Measurements from ENCODE around the gene VAV2.
A peak's percentile ranks its signal among the peaks of the same experiment; 100 is the strongest.

The VAV2 gene

DNA sequence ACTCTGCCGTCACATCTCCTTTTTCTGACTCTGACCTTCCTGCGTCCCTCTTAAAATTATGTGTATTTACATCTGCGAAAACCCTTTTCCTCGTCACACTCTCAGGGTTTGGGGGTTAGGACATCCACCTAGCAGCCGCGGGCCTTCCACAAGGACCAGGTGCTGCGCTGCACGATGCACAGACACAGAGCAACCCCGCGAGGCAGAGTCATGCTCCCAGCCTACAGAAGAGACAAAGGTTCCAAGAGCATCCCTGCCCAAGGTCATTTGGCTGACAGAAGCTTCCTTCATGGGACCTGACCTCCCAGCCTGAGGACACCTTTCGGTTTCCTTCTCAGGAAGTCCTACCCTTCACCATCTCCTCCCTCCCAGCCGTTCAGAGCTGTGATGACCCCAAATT, 135.3 kb downstream of the VAV2 start:
- no peak for TF ChIP-seq ZBTB7A (IDR thresholded peaks at IDR 0.05; ENCODE audit: low read depth)
- TF ChIP-seq CEBPB (IDR thresholded peaks at IDR 0.05): no peak
- TF ChIP-seq CREB1 (IDR thresholded peaks at IDR 0.05; ENCODE audit: low read depth): no peak
- TF ChIP-seq EP300 (IDR thresholded peaks at IDR 0.05; ENCODE audit: borderline replicate concordance): no peak
- no peak for TF ChIP-seq REST (IDR thresholded peaks at IDR 0.05; ENCODE audit: low read depth)
- no peak for TF ChIP-seq YY1 (IDR thresholded peaks at IDR 0.05; ENCODE audit: low read depth)
- TF ChIP-seq, protein P1, sequence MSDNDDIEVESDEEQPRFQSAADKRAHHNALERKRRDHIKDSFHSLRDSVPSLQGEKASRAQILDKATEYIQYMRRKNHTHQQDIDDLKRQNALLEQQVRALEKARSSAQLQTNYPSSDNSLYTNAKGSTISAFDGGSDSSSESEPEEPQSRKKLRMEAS (IDR thresholded peaks at IDR 0.05): no peak
- no peak for TF ChIP-seq RAD21 (IDR thresholded peaks at IDR 0.05; ENCODE audit: low read depth)
- no peak for TF ChIP-seq TEAD4 (IDR thresholded peaks at IDR 0.05)
- TF ChIP-seq, protein P2, sequence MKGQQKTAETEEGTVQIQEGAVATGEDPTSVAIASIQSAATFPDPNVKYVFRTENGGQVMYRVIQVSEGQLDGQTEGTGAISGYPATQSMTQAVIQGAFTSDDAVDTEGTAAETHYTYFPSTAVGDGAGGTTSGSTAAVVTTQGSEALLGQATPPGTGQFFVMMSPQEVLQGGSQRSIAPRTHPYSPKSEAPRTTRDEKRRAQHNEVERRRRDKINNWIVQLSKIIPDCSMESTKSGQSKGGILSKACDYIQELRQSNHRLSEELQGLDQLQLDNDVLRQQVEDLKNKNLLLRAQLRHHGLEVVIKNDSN (IDR thresholded peaks at IDR 0.05): no peak
- no peak for TF ChIP-seq TAF1 (IDR thresholded peaks at IDR 0.05; ENCODE audit: low read depth)
- no peak for TF ChIP-seq TCF12 (IDR thresholded peaks at IDR 0.05; ENCODE audit: low read depth)
- no peak for TF ChIP-seq FOXM1 (IDR thresholded peaks at IDR 0.05; ENCODE audit: borderline replicate concordance, low read depth)
- no peak for TF ChIP-seq EGR1 (IDR thresholded peaks at IDR 0.05)
- TF ChIP-seq NFIC (IDR thresholded peaks at IDR 0.05): no peak

GRCh38 chr9:133855802-133856521, 136.2 kb downstream of the VAV2 start:
- TF ChIP-seq, protein P2 (IDR thresholded peaks at IDR 0.05): 0 out of 2 replicates have a peak, but pooled peaks have one; percentile 3
- TF ChIP-seq CREB1 (IDR thresholded peaks at IDR 0.05; ENCODE audit: low read depth): no peak

- no peak for TF ChIP-seq ZBTB7A (IDR thresholded peaks at IDR 0.05; ENCODE audit: low read depth)
- no peak for TF ChIP-seq TAF1 (IDR thresholded peaks at IDR 0.05; ENCODE audit: low read depth)
- TF ChIP-seq, protein P2 (IDR thresholded peaks at IDR 0.05): no peak
- no peak for TF ChIP-seq RAD21 (IDR thresholded peaks at IDR 0.05; ENCODE audit: low read depth)
These were observed 136.8 kb downstream of the VAV2 start for GRCh38 chr9:133855371-133855770.

GRCh38 chr9:133854765-133855164, 137.4 kb downstream of the VAV2 start:
- TF ChIP-seq EP300 (IDR thresholded peaks at IDR 0.05; ENCODE audit: borderline replicate concordance) (no peak), TCF12 (IDR thresholded peaks at IDR 0.05; ENCODE audit: low read depth) (no peak), FOXM1 (IDR thresholded peaks at IDR 0.05; ENCODE audit: borderline replicate concordance, low read depth) (no peak), YY1 (IDR thresholded peaks at IDR 0.05; ENCODE audit: low read depth) (no peak), CREB1 (IDR thresholded peaks at IDR 0.05; ENCODE audit: low read depth) (no peak), ZBTB7A (IDR thresholded peaks at IDR 0.05; ENCODE audit: low read depth) (no peak), NFIC (IDR thresholded peaks at IDR 0.05) (no peak), RAD21 (IDR thresholded peaks at IDR 0.05; ENCODE audit: low read depth) (no peak), REST (IDR thresholded peaks at IDR 0.05; ENCODE audit: low read depth) (no peak), CEBPB (IDR thresholded peaks at IDR 0.05) (no peak), TEAD4 (IDR thresholded peaks at IDR 0.05) (no peak), TAF1 (IDR thresholded peaks at IDR 0.05; ENCODE audit: low read depth) (no peak)
- TF ChIP-seq, protein P2 (IDR thresholded peaks at IDR 0.05): no peak
- TF ChIP-seq, protein P1 (IDR thresholded peaks at IDR 0.05): no peak

DNA sequence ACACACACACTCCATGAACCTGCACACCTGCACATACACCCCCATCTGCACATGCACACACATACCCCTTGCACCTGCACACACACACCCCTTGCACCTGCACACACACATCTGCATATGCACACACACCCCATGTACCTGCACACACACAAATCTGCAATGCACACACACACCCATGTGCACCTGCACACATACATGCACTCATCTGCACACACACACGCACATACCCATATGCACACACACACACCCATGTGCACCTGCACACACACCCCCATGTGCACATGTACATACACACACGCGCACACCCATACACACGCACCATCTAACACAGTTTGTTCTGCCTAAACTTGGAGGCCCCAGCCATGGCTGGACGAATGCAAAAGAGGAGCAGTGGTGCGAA, 138.1 kb downstream of the VAV2 start:
- TF ChIP-seq YY1 (IDR thresholded peaks at IDR 0.05; ENCODE audit: low read depth) (no peak), REST (IDR thresholded peaks at IDR 0.05; ENCODE audit: low read depth) (no peak), CEBPB (IDR thresholded peaks at IDR 0.05) (no peak), ZBTB7A (IDR thresholded peaks at IDR 0.05; ENCODE audit: low read depth) (no peak), EGR1 (IDR thresholded peaks at IDR 0.05) (no peak), TEAD4 (IDR thresholded peaks at IDR 0.05) (no peak), FOXM1 (IDR thresholded peaks at IDR 0.05; ENCODE audit: borderline replicate concordance, low read depth) (no peak)
- TF ChIP-seq, protein P1 (IDR thresholded peaks at IDR 0.05): no peak
- TF ChIP-seq, protein P2 (IDR thresholded peaks at IDR 0.05): no peak
